Osteoblast (primary cell): ENCODE data around the gene SIPA1L3. TPM values are rescaled to one million over a fixed set of nuclear protein-coding genes. Genes with fewer than 3 reads are reported as not detected.
"Not testable (repeated sequence)": the region's sequence is repeated elsewhere in the genome, so short reads cannot be mapped to it uniquely, and the experiment has no call there.

Experiments
- DNase-seq: peaks from one replicate; pipeline ENCODE4 v3.0.0; 2011; ENCODE audit warnings: low spot score, mixed read lengths; ENCODE audit not compliant: insufficient read length; ENCODE audit errors: missing footprints
- H2AFZ ChIP-seq: 2 replicates; pipeline ENCODE4 v1.6.0; 2011; ENCODE audit warnings: mild to moderate bottlenecking, low read length
- H3K27ac ChIP-seq: 2 replicates; pipeline ENCODE4 v1.5.1; 2011; ENCODE audit warnings: mild to moderate bottlenecking, low read depth, low read length, moderate library complexity
- H3K27me3 ChIP-seq: 2 replicates; pipeline ENCODE4 v1.6.0; 2012; ENCODE audit warnings: mild to moderate bottlenecking, control low read depth, inconsistent platforms, low read length, moderate library complexity; ENCODE audit not compliant: insufficient read depth
- H3K36me3 ChIP-seq: 2 replicates; pipeline ENCODE4 v1.5.1; 2011; ENCODE audit warnings: mild to moderate bottlenecking, low read length, control low read depth, moderate library complexity; ENCODE audit not compliant: insufficient read depth
- H3K4me1 ChIP-seq: 2 replicates; pipeline ENCODE4 v1.5.1; 2011; ENCODE audit warnings: mild to moderate bottlenecking, low read length, control low read depth, moderate library complexity; ENCODE audit not compliant: insufficient read depth
- H3K4me2 ChIP-seq: 2 replicates; pipeline ENCODE4 v1.6.0; 2011; ENCODE audit warnings: mild to moderate bottlenecking, low read length; ENCODE audit not compliant: insufficient read depth
- H3K4me3 ChIP-seq: fragments of 200-600 bp; sonication (generic); 3 replicates; pipeline ENCODE4 v1.5.1; 2012; ENCODE audit warnings: mild to moderate bottlenecking, low read length, inconsistent platforms; ENCODE audit not compliant: insufficient read depth
- H3K79me2 ChIP-seq: 2 replicates; pipeline ENCODE4 v1.6.0; 2012; ENCODE audit warnings: mild to moderate bottlenecking, low read length, control low read depth, inconsistent platforms; ENCODE audit not compliant: insufficient read depth
- H3K9me3 ChIP-seq: 2 replicates; pipeline ENCODE4 v1.5.1; 2011; ENCODE audit warnings: low read depth, low read length, control low read depth
- H4K20me1 ChIP-seq: 2 replicates; pipeline ENCODE4 v1.6.0; 2012; ENCODE audit warnings: mild to moderate bottlenecking, low read length, control low read depth; ENCODE audit not compliant: insufficient read depth
- CTCF ChIP-seq: IDR thresholded peaks from 2 replicates; pipeline ENCODE4 v1.5.1; 2011; ENCODE audit warnings: mild to moderate bottlenecking, low read depth, low read length, moderate library complexity; ENCODE audit errors: extremely low read depth
- total RNA-seq: library from RNA; depleted of rRNA; stranded (reverse); fragments of >200 nt; gene quantifications from 2 replicates; pipeline ENCODE4 v1.2.3, GENCODE V29; 2012

SIPA1L3 gene
- total RNA-seq, result 16.2 and 17.4 TPM in 2 replicates

- H3K9me3 ChIP-seq, result no peaks in the 10 kb centered on the region
- H3K27me3 ChIP-seq, result no peaks in the 10 kb centered on the region
- H3K4me1 ChIP-seq, result peaks cover 30% of the 10 kb centered on the region
- peak within 1 kb of the TSS; percentile 96 for H3K4me3 ChIP-seq
- H3K36me3 ChIP-seq, result no peaks in the 10 kb centered on the region
- H3K79me2 ChIP-seq, result peaks cover 51% of the 10 kb centered on the region
- no peak for TF ChIP-seq CTCF
- H4K20me1 ChIP-seq, result peaks cover 16% of the 10 kb centered on the region
- peak; percentile 99 for DNase-seq
- peak within 1 kb of the TSS; percentile 94 for H2AFZ ChIP-seq
- H3K27ac ChIP-seq, result peak within 1 kb of the TSS; percentile 97
- H3K4me2 ChIP-seq, result peak within 1 kb of the TSS; percentile 99
Observed at GRCh38 chr19:37906869-37907734, at the start of gene SIPA1L3. Gene SIPA1L3 (plus strand): TSS chr19:37907208. CDS start chr19:38081566, 174,358 bp downstream.

- H3K36me3 ChIP-seq, result no peaks in the 10 kb centered on the region
- H3K27ac ChIP-seq, result no peak overlapping the region
- TF ChIP-seq CTCF, result no peak
- no peaks in the 10 kb centered on the region for H3K79me2 ChIP-seq
- H3K27me3 ChIP-seq, result no peaks in the 10 kb centered on the region
- no peaks in the 10 kb centered on the region for H3K9me3 ChIP-seq
- no peak overlapping the region for H3K4me2 ChIP-seq
- H3K4me3 ChIP-seq, result no peak overlapping the region
- DNase-seq, result no peak
- no peaks in the 10 kb centered on the region for H3K4me1 ChIP-seq
- H4K20me1 ChIP-seq, result no peaks in the 10 kb centered on the region
- H2AFZ ChIP-seq, result no peak overlapping the region
Observed at GRCh38 chr19:37864501-37864900, 42.5 kb upstream of the SIPA1L3 start.

- not testable (repeated sequence) for H3K4me2 ChIP-seq, H3K27me3 ChIP-seq, H4K20me1 ChIP-seq, H3K79me2 ChIP-seq, H3K9me3 ChIP-seq, H3K27ac ChIP-seq, H3K4me1 ChIP-seq, H3K4me3 ChIP-seq, H2AFZ ChIP-seq, H3K36me3 ChIP-seq, DNase-seq
Observed at GRCh38 chr19:37865930-37866329, 41.1 kb upstream of the SIPA1L3 start.

- H4K20me1 ChIP-seq, result no peaks in the 10 kb centered on the region
- no peak overlapping the region for H3K27ac ChIP-seq
- no peak overlapping the region for H3K4me2 ChIP-seq
- H3K4me3 ChIP-seq, result no peak overlapping the region
- no peaks in the 10 kb centered on the region for H3K4me1 ChIP-seq
- H3K9me3 ChIP-seq, result no peaks in the 10 kb centered on the region
- H2AFZ ChIP-seq, result no peak overlapping the region
- no peaks in the 10 kb centered on the region for H3K79me2 ChIP-seq
- no peaks in the 10 kb centered on the region for H3K36me3 ChIP-seq
- no peak for DNase-seq
- no peaks in the 10 kb centered on the region for H3K27me3 ChIP-seq
- no peak for TF ChIP-seq CTCF
Observed at GRCh38 chr19:37867831-37868230, 39.2 kb upstream of the SIPA1L3 start.
